Kidney epithelial cell (primary cell): Measurements from ENCODE around the gene OS9. TPM values are rescaled to one million over a fixed set of nuclear protein-coding genes. Genes with fewer than 3 reads are reported as not detected.
"Not testable (repeated sequence)": the region's sequence is repeated elsewhere in the genome, so short reads cannot be mapped to it uniquely, and the experiment has no call there.

Experiments
- DNase-seq: peaks from one replicate; pipeline ENCODE4 v3.0.0-alpha.2; 2010; ENCODE audit warnings: low read depth
- H3K27me3 ChIP-seq: 2 replicates; pipeline ENCODE4 v1.6.0; 2011; ENCODE audit warnings: low read length; ENCODE audit not compliant: control insufficient read depth, insufficient read depth
- H3K36me3 ChIP-seq: 2 replicates; pipeline ENCODE4 v1.5.1; 2011; ENCODE audit warnings: low read length; ENCODE audit not compliant: control insufficient read depth, insufficient read depth
- H3K4me3 ChIP-seq: 2 replicates; pipeline ENCODE4 v1.5.1; 2011; ENCODE audit warnings: low read depth, mild to moderate bottlenecking, control low read depth, low read length
- total RNA-seq: library from RNA; depleted of rRNA; stranded (reverse); fragments of >200 nt; gene quantifications from 2 replicates; pipeline ENCODE4 v1.2.3, GENCODE V29; 2015
- TF ChIP-seq, protein P1 (sequence below): IDR thresholded peaks from 2 replicates; pipeline ENCODE4 v1.5.1; 2011; ENCODE audit warnings: mild to moderate bottlenecking, moderate library complexity, low read length, control low read depth, inconsistent platforms; ENCODE audit not compliant: insufficient read depth, poor library complexity, severe bottlenecking

The OS9 gene
- total RNA-seq, 1 donor from 2014 or later, result 310 TPM

DNA sequence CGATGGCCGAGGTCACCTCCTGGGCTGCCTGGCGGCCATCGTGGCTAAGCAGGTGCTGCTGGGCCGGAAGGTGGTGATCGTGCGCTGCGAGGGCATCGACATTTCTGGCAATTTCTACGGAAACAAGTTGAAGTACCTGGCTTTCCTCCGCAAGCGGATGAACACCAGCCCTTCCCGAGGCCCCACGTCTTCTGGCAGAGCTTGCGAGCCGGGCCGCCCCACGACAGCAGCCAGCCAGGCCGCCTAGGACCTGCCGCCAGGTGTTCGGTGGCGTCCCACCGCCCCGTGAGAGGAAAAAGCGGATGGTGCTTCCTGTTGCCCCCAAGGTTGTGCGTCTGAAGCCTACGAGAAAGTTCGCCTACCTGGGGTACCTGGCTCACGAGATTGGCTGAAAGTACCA, 19.2 kb upstream of the OS9 start:
- H3K27me3 ChIP-seq, result no peaks in the 10 kb centered on the region
- TF ChIP-seq, protein P1, sequence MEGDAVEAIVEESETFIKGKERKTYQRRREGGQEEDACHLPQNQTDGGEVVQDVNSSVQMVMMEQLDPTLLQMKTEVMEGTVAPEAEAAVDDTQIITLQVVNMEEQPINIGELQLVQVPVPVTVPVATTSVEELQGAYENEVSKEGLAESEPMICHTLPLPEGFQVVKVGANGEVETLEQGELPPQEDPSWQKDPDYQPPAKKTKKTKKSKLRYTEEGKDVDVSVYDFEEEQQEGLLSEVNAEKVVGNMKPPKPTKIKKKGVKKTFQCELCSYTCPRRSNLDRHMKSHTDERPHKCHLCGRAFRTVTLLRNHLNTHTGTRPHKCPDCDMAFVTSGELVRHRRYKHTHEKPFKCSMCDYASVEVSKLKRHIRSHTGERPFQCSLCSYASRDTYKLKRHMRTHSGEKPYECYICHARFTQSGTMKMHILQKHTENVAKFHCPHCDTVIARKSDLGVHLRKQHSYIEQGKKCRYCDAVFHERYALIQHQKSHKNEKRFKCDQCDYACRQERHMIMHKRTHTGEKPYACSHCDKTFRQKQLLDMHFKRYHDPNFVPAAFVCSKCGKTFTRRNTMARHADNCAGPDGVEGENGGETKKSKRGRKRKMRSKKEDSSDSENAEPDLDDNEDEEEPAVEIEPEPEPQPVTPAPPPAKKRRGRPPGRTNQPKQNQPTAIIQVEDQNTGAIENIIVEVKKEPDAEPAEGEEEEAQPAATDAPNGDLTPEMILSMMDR, result no peak
- no peaks in the 10 kb centered on the region for H3K36me3 ChIP-seq
- DNase-seq, result no peak
- H3K4me3 ChIP-seq, result no peak overlapping the region

DNA sequence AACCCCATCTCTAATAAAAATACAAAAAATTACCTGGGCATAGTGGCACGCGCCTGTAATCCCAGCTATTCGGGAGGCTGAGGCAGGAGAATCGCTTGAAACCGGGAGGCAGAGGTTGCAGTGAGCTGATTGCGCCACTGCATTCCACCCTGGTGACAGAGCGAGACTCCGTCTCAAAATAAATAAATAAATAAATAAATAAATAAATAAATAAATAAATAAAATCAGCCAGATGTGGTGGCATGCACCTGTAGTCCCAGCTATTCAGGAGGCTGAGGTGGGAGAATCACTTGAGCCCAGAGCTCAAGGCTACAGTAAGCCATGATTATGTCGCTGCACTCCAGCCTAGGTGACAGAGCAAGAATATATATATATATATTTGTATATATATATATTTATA, 16.0 kb upstream of the OS9 start:
- not testable (repeated sequence) for H3K27me3 ChIP-seq, DNase-seq, H3K36me3 ChIP-seq, H3K4me3 ChIP-seq

DNA sequence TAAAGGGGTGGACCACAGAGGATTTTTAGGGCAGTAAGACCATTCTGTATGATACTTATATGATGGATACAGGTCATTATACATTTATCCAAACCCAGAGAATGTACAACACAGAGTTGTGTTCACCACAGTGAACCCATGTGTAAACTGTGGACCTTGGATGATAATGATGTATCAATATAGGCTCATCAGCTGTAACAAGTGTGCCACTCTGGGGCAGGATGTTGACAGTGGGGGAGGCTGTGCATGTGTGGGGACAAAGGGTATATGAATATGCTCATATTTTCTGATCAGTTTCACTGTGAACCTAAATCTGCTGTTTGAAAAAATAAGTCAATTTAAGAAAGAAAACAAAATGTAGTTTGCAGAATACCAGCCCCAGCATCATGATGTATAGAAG, 14.2 kb upstream of the OS9 start:
- Histone ChIP-seq H3K36me3 (no peaks in the 10 kb centered on the region), H3K27me3 (no peaks in the 10 kb centered on the region), H3K4me3 (no peak overlapping the region)
- DNase-seq, result no peak
- TF ChIP-seq, protein P1, result no peak

DNA sequence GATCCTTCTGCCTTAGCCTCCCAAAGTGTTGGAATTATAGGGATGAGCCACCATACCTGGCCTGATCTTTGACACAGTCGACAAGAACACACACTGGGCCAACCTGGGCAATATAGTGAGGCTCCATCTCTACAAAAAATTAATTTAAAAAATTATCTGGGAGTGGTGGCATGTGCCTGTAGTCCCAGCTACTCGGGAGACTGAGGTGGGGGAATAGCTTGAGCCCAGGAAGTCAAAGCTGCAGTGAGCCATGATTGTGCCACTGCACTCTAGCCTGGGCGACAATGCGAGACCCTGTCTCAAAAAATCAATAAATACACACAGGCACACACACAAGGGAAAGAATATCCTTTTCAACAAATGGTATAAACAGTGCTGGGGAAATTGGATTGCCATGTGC, 6.1 kb upstream of the OS9 start:
- peaks cover 2% of the 10 kb centered on the region for H3K27me3 ChIP-seq
- no peaks in the 10 kb centered on the region for H3K36me3 ChIP-seq
- H3K4me3 ChIP-seq, result no peak overlapping the region
- DNase-seq, result no peak
- TF ChIP-seq, protein P1, result no peak

DNA sequence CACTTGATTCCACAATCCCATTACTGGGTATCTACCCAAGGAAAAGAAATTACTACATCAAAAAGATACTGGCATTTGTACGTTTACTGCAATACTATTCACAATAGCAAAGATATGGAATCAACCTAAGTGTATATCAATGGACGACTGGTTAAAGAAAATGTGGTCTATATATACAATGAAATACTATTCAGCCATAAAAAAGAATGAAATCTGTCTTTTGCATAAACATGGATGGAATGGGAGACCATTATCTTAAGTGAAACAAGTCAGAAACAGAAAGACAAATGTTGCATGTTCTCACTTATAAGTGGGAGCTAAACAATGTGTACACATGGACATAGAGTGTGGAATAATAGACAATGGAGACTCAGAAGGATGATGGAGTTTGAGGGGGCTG, 5.0 kb upstream of the OS9 start:
- TF ChIP-seq, protein P1, result no peak
- Histone ChIP-seq H3K27me3 (peaks cover 2% of the 10 kb centered on the region), H3K36me3 (no peaks in the 10 kb centered on the region), H3K4me3 (no peak overlapping the region)
- DNase-seq, result no peak

DNA sequence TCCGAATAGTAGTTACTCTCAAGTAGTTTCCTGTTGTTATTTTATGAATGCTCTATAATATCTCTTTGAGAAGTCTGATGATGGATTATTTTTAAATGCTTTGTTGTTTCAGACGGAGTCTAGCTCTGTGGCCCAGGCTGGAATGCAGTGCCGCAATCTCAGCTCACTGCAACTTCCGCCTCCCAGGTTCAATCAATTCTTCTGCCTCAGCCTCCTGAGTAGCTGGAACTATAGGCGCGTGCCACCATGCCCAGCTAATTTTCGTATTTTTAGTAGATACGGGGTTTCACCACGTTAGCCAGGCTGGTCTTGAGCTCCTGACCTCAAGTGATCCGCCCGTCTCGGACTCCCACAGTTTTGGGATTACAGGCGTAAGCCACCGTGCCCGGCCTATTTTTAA, 1.4 kb upstream of the OS9 start:
- no peak for DNase-seq
- TF ChIP-seq, protein P1, result no peak
- H3K4me3 ChIP-seq, result no peak overlapping the region
- peaks cover under 1% of the 10 kb centered on the region for H3K36me3 ChIP-seq
- H3K27me3 ChIP-seq, result no peaks in the 10 kb centered on the region
